Measurements from ENCODE around the gene PCBP3. TPM values are rescaled to one million over a fixed set of nuclear protein-coding genes. Genes with fewer than 3 reads are reported as not detected.

Gene PCBP3
- total and polyA plus RNA-seq, 2 of the 13 experiments (the other 11 are each of a cell fraction or from before 2014, with no cell fraction given): not detected

GRCh38 chr21:45638707-45639106 is 4.8 kb upstream of the PCBP3 start:
- 25% methylated on average over 8 of the region's 8 CpGs for WGBS (ENCODE audit: low lambda C conversion rate)
- no peaks in the 10 kb centered on the region for H3K79me2 ChIP-seq (ENCODE audit: insufficient read depth, low read length)
- in situ Hi-C loops (cut with HindIII; ENCODE audit: extremely low pct_ligation_motif_present, low pct_unique_long_range_greater_than_20kb) (no loop called here), intact Hi-C loops (cut with micrococcal nuclease; ENCODE audit: unreplicated experiment) (no loop called here)
- no peak overlapping the region for H3K4me2 ChIP-seq (ENCODE audit: low read depth, low read length)
- DNase-seq (ENCODE audit: low spot score): no peak
- no peak overlapping the region for H2AFZ ChIP-seq (ENCODE audit: low read length)
- H3K9me3 ChIP-seq (ENCODE audit: low read length): 0 out of 2 replicates have a peak, but pooled peaks cover 6% of the 10 kb centered on the region
- peaks cover 0 to 2% of the 10 kb centered on the region in 2 experiments; a peak in 3 of 5 replicates for H3K27me3 ChIP-seq (ENCODE audit: control insufficient read depth in 1 of 2, insufficient read depth in 2 of 2, low read length in 2 of 2)
- H3K4me1 ChIP-seq (ENCODE audit: insufficient read depth, low read length): no peaks in the 10 kb centered on the region
- POLR2A ChIA-PET: no interaction called here
- no peak overlapping the region for H3K4me3 ChIP-seq (replicated peaks in 1 of 3; ENCODE audit: insufficient read depth in 1 of 3, low read depth in 2 of 3, low read length in 3 of 3)
- H4K20me1 ChIP-seq (ENCODE audit: insufficient read depth, low read length): no peaks in the 10 kb centered on the region
- FAIRE-seq: no peak
- no peak for ATAC-seq
- no peak overlapping the region for H3K9ac ChIP-seq (ENCODE audit: insufficient read depth, low read depth, low read length)
- CTCF ChIA-PET (ENCODE audit: low intra/inter-chr PET ratio, low total read pairs): no interaction called here
- H3K36me3 ChIP-seq (replicated peaks in 1 of 2; ENCODE audit: control insufficient read depth in 1 of 2, insufficient read depth in 2 of 2, low read length in 2 of 2): no peaks in the 10 kb centered on the region
- TF ChIP-seq, protein P1, sequence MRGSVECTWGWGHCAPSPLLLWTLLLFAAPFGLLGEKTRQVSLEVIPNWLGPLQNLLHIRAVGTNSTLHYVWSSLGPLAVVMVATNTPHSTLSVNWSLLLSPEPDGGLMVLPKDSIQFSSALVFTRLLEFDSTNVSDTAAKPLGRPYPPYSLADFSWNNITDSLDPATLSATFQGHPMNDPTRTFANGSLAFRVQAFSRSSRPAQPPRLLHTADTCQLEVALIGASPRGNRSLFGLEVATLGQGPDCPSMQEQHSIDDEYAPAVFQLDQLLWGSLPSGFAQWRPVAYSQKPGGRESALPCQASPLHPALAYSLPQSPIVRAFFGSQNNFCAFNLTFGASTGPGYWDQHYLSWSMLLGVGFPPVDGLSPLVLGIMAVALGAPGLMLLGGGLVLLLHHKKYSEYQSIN (CRISPR knock-in tag; IDR thresholded peaks at IDR 0.05; ENCODE audit: borderline replicate concordance): no peak
- TF ChIP-seq XBP1 (CRISPR knock-in tag; IDR thresholded peaks at IDR 0.05) (no peak), NKX3-1 (CRISPR knock-in tag; IDR thresholded peaks at IDR 0.05) (no peak), HCFC1 (IDR thresholded peaks at IDR 0.05; ENCODE audit: low read depth, low read length) (no peak), MYPOP (CRISPR knock-in tag; IDR thresholded peaks at IDR 0.05) (no peak), ZSCAN5A (CRISPR knock-in tag; IDR thresholded peaks at IDR 0.05; ENCODE audit: borderline replicate concordance) (no peak), CREB1 (IDR thresholded peaks at IDR 0.05) (0 out of 2 replicates have a peak, but pooled peaks have one; percentile 11), CREB1 (CRISPR knock-in tag; IDR thresholded peaks at IDR 0.05) (no peak)
- no peak overlapping the region for H3K27ac ChIP-seq (ENCODE audit: extremely low read length, insufficient read depth, low read length)
- no TSS peak for BruUV-seq (replicated peaks)

Measured in HepG2 (cell line).